NCI-H524 (cell line): ENCODE measurements around the gene FRRS1.
"Not testable (repeated sequence)": the region's sequence is repeated elsewhere in the genome, so short reads cannot be mapped to it uniquely, and the experiment has no call there.

ENCODE experiments used
- DNase-seq, 2 experiments: peaks; one replicate each; lab custom pipeline; 2025; lab: John Stamatoyannopoulos, UW

FRRS1 gene

GRCh38 chr1:99766378-99766800, at the start of gene FRRS1:
Gene FRRS1 (minus strand): TSS chr1:99766635. CDS start chr1:99748768, 17,867 bp downstream.
- DNase-seq = peak; percentile 76 to 91

DNA sequence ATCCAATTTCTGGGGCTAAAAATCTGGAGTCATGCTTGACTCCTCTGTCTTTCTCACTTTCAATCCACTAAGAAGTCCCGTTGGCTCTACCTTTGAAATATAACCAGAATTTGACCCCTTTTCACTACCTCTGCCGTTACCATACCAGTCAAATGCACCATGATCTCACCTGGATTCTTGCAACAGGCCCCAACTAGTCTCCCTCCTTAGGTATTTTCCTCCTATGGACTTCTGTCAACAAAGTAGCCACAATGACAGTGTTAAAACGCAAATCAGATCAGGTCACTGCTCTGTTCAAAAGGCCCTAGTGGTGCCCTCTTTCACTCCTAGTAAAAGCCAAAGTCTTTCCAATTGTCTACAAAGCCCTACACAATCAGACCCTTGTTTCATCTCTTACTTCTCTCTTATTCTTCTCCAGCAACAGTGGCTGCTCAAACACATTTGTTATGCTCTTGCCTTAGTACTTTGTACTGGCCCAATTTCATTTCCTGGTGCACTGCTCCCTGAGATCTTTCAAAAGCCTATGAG, 48.0 kb upstream of the FRRS1 start:
- DNase-seq = no peak

DNA sequence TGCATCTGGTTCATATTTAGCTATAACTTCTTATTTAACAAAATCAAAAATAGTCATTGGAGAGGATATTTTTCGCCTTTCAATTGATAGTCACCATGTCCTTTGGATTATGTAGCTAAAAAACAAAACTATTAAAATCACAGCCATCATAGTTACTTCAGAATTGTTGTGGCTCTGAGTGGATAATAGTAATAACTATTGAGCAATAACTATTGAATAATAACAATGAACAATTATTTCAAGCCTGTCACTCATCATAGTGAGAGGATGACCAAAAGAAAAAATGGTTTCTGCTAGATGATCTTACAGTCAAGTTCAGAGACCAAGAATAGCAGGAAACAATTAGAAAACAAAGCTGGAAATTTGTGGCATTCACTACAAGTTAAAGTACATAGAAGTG, 45.3 kb upstream of the FRRS1 start:
- no peak for DNase-seq

- peak; percentile 24 to 84 for DNase-seq
These were observed 44.6 kb upstream of the FRRS1 start for GRCh38 chr1:99811075-99811474.

- DNase-seq = peak; percentile 78 to 88
These were observed 42.1 kb upstream of the FRRS1 start for GRCh38 chr1:99808391-99809115.

- no peak for DNase-seq
These were observed 40.4 kb upstream of the FRRS1 start for GRCh38 chr1:99806882-99807281.

DNA sequence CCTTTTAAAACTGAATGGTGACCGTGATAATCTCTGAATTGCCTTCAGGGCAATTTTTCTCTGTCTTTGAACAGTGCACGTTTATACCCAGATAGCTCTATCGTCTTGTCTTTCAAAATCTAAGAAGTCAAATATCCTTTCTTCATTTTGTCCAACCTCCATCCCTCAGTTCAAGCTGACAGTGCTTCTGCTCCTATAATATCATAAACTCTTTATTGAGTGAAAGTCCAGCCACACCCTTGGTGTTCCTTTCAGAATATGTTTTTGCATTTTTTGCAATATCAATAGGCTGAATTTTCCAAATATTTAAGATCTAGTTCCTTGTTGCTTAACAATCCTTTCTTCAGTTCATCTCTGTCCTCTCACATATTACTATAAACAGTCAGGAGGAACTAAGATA, 35.1 kb upstream of the FRRS1 start:
- no peak for DNase-seq

DNA sequence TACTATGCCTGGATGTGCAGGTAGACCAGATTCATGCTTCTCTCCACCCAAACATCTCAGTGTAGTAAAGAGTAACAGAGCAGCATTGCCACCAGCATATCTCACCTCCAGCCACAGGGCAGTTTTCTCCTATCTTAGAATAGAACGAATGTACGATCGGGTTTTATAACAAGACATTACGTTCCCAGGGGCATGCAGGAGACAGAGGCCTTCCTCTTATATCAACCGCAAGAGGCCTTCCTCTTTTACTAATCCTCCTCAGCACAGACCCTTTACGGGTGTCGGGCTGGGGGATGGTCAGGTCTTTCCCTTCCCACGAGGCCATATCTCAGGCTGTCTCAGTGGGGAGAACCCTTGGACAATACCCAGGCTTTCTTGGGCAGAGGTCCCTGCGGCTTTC, 27.4 kb upstream of the FRRS1 start:
- not testable (repeated sequence) for DNase-seq

GRCh38 chr1:99789715-99790114, 23.3 kb upstream of the FRRS1 start:
- no peak for DNase-seq

GRCh38 chr1:99788896-99789295, 22.5 kb upstream of the FRRS1 start:
- no peak for DNase-seq

DNA sequence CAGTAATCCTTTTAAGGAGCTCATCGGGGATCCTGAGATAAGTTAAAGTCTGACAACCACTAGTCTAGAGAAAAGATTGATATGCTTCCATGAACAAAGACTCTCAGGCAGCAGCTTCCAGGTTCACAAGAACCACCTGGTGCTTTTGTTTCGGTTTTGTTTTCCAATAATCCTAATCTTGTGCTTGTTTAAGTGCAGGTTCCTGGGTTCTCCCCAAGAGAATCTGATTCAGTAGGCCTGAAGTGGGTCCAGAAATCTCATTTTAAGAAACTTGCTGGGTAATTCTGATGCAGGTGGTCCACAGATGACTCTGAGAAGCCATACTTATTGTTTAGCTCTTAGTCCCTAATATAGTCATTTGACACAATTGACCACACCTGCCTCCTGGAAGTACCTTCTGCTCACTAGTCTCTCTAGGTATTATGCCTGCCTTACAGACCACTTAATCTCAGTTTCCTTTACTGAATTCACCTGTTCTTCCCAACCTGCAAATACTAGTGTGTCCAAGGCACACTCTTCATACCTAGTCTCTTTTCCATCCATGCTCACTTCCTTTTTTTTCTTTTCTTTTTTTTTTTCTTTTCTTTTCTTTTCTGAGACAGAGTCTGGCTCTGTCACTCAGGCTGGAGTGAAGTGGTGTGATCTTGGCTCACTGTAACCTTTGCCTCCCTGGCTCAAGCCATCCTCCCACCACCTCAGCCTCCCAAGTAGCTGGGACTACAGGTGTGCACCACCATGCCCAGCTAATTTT, 20.5 kb upstream of the FRRS1 start:
- DNase-seq = no peak

GRCh38 chr1:99784809-99785255, 18.4 kb upstream of the FRRS1 start:
- no peak for DNase-seq

DNA sequence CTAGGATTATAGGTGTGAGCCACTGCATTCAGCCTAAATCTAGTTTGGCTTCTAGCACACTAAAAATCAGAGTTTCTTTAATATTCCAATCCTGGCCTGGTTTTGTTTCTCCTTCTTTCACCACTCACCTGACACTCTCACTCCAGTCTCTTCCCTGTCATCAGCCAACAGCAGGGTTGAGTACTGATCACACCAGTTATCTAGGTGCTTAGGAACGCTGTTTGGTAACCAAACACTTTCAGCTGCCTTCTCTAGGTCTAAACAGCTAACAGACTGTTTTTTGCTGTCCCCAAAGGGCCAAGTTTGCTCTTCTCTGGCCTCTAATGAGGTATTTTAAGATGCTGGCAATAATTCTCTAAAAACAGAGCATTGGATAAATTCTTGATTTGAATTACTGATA, 17.7 kb upstream of the FRRS1 start:
- DNase-seq = no peak

DNA sequence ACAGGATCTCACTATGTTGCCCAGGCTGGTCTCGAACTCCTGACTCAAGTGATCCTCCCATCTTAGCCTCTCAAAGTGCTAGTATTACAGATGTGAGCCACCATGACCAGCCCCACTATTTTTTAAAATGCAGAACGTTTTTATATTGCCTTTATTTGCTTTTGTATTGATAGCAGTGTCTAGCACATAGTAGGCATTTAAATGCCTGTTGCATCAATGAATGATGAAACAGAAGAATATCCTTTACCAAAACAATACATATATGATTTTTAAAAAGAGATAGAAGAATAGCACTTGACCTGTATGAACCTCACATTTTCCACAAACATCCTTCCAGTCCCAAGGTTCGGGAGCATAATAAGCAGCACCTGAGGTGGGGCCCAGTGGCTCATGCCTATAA, 16.5 kb upstream of the FRRS1 start:
- no peak for DNase-seq

DNA sequence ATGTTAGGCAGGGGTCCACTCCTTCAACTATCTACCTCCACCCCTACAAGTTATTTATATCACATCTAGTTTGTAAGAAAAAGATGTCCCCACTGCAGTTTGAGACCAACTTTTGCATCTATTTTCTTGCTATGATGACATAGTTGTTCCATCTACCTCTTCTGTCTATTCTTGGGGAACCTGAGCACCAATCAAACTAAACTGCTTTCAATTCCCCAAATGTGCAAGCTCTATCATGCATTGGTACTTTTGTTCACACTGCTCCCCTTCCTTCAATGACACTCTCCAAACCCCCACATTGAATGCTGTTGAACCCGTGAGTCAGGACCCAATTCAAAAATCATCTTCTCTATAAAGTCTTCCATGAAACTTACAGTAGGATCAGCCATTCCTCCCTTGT, 16.0 kb upstream of the FRRS1 start:
- no peak for DNase-seq

DNA sequence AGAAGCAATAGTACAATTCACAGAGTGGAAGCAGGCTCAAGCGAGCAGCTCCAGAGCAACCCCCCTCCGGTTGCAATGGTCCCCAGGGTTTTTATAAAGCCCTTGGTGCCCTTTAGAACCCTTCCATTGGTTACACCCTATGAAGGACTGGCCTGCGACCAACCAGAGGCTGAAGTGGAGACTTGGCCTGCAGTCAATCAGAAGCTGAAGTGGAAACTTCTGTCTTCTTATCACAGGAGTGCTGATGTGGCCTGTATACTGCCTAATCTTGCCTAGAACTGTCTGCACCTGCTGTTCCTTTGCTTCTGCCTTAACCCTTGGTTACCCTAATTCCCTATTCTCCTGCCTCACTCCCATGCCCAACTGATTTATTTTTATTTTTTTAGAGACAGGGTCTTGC, 15.4 kb upstream of the FRRS1 start:
- DNase-seq = no peak

DNA sequence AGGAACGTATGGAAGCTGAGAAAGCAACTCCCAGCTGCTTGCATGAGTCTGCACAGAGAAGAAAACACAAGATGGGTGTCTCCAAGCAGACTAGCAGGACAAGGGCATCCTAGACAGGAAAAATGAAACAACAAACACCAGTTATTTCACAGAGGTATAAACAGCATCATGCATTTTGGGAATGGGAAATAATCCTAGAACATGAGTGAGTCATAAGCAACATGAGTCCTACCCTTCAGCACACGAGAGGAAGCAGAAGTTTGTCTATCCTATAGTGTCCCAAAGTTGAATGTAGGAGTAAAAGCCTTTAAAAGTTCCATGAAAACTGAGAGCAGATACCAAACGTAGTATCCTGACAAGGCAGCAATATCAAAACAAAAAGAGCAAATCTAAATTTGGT, 11.3 kb upstream of the FRRS1 start:
- DNase-seq = no peak

DNA sequence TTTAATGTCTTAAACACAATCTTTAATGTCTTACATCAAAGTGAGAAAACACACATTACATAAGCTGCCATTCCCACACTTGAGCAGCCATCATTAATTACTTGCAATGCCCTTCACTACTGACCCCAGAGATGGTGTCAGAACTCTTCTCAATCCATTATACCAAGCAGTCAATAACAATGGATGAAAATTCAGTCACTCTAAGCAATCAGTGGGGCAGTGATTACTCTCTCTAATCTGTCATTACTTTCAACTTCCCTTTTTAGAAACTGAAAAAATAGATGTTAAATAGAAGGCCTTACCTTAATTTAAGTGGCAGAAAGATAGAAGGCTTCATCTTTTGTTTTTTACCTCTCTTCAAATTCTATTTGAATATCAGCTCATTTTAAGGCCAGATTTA, 9.7 kb upstream of the FRRS1 start:
- no peak for DNase-seq

GRCh38 chr1:99772809-99773208, 6.4 kb upstream of the FRRS1 start:
- DNase-seq = no peak

DNA sequence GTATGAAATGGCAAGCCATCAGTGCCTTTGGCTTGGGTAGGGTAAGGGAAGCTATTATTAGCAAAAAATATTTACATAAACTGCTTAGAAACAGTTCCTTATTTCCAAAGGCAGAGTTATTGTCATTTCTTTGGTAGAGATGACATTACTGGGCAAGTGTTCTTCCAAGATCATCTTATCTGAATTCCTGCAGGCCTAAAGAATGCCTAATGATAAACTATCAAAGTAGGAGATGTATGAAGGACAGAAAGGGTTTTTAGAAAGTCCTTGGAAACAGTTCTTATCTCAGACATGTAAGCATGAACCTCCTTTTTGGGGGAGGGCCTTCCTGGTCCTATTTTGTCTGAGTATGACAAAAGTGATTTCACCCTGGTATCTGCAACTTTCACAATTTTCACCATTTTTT, 5.1 kb upstream of the FRRS1 start:
- no peak for DNase-seq

GRCh38 chr1:99768524-99769245, 2.2 kb upstream of the FRRS1 start:
- DNase-seq = no peak

GRCh38 chr1:99768104-99768503, 1.7 kb upstream of the FRRS1 start:
- DNase-seq = no peak

GRCh38 chr1:99764909-99765308, 1.5 kb downstream of the FRRS1 start:
- DNase-seq = no peak
